ENCODE measurements around the gene ADGRG6.

ADGRG6 gene

DNA sequence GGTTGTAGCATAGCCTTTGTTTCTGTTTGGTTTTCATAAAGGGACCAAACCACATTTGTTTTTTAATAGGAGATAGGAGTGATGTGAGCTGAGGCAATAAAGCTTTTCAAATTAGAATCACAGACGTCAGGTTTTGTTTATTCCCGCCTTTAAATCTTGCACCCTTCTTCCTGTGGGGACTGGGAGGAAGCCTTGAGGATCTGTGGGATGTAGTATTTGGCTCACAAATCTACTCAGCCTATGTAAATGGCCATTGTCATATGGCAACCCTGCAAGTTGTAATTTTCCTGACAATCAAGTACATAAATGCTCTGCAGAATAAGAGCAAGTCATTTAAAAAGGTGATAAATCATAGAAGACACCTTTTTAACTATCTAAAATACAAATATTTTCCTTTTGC lies 110.4 kb downstream of the ADGRG6 start:
- H3K4me3 ChIP-seq (ENCODE audit: low read length): no peak overlapping the region
- no peak for DNase-seq (ENCODE audit: low read depth)
- TF ChIP-seq, protein P1, sequence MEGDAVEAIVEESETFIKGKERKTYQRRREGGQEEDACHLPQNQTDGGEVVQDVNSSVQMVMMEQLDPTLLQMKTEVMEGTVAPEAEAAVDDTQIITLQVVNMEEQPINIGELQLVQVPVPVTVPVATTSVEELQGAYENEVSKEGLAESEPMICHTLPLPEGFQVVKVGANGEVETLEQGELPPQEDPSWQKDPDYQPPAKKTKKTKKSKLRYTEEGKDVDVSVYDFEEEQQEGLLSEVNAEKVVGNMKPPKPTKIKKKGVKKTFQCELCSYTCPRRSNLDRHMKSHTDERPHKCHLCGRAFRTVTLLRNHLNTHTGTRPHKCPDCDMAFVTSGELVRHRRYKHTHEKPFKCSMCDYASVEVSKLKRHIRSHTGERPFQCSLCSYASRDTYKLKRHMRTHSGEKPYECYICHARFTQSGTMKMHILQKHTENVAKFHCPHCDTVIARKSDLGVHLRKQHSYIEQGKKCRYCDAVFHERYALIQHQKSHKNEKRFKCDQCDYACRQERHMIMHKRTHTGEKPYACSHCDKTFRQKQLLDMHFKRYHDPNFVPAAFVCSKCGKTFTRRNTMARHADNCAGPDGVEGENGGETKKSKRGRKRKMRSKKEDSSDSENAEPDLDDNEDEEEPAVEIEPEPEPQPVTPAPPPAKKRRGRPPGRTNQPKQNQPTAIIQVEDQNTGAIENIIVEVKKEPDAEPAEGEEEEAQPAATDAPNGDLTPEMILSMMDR (conservative IDR thresholded peaks at IDR 0.05; ENCODE audit: low read depth, low read length): no peak

DNA sequence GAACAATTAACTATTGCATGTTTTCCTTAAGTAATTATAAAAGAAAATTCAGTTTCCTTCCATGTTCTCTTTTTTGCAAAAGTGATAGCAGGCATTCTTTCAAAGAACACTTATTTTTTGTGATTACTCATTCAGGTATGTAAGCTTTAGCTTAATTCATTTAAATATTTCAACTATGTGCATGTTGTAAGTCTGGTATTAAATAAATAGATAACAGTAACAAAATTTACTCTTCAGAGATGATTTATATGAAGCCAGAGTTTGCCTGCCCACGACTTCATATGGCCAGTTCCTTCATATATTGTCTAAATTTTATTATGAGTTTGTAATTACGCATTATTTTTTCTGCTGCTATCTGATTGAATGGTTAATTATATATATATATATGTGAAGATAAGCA lies 110.9 kb downstream of the ADGRG6 start:
- DNase-seq (ENCODE audit: low read depth): no peak
- TF ChIP-seq, protein P1 (conservative IDR thresholded peaks at IDR 0.05; ENCODE audit: low read depth, low read length): no peak
- H3K4me3 ChIP-seq (ENCODE audit: low read length): no peak overlapping the region

DNA sequence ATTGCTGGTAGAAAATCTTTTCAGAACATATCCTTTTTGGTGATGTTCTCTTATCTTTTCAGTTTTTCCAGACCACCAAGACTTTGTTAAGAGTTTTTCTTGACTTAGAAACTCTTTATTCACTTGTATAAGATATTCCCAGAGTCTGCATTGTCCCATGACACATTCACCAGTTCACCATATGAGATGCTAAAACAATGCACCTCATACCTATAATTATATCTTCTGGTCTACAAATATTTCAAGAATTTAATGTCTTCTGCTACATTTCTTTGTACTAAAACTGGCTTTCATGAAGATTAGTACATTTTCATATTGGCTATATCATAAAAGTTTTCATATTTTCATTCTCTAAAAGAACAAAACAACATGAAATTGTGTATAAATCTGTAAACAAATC lies 111.3 kb downstream of the ADGRG6 start:
- no peak overlapping the region for H3K4me3 ChIP-seq (ENCODE audit: low read length)
- no peak for DNase-seq (ENCODE audit: low read depth)
- TF ChIP-seq, protein P1 (conservative IDR thresholded peaks at IDR 0.05; ENCODE audit: low read depth, low read length): no peak

DNA sequence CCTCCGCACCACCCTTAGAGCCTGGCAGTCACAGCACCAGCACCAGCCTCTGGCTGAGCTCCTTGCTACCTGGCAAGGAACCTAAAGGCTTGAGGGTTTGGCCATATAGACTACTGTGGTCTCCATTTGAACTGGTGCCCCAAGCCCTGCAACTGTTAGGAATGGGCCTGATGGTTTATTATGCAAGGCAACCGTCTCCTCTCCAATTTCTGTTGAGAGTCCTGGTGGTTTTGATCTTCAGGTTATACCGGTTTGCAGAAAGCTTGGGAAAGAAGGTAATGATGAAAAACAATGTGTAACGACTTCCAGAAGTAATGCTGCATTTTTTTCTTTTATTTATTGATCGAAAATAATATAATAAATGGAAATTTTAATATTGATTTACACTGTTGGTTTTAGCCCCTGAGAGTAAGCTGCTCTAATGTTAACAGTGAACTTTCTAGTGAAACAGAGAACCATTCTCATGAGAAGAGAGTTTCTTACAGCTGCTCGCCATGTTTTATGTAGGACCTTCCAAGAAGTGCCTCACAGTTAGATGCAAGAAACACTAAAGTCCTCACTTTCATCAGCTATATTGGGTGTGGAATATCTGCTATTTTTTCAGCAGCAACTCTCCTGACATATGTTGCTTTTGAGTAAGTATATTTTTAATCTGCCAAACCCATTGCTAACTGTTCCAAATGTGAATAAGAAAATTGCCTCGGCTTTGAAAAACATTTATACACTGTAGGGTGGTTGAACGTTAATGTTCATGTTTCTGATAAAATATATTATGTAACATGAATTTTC lies 112.8 kb downstream of the ADGRG6 start:
- no peak for DNase-seq (ENCODE audit: low read depth)
- no peak overlapping the region for H3K4me3 ChIP-seq (ENCODE audit: low read length)
- TF ChIP-seq, protein P1 (conservative IDR thresholded peaks at IDR 0.05; ENCODE audit: low read depth, low read length): no peak

DNA sequence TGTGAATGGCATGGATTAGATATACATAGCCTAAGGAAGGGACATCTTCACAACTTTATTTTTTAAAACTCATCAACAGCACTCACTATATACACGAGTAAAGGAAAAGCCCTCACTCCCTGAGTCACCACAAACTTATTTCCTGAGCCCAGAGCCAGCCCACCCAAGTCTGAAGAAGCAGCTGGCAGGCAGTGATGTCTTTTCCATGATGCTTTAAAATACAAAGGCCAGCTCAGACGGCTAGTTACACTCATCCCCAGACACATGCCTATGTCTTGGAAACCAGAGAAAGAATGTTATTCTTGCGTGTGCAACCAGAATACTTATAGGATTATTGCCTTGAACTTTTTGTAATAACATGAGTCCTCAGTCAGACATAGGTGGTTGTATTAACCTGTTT lies 114.4 kb downstream of the ADGRG6 start:
- no peak overlapping the region for H3K4me3 ChIP-seq (ENCODE audit: low read length)
- TF ChIP-seq, protein P1 (conservative IDR thresholded peaks at IDR 0.05; ENCODE audit: low read depth, low read length): no peak
- peak; percentile 85 for DNase-seq (ENCODE audit: low read depth)

DNA sequence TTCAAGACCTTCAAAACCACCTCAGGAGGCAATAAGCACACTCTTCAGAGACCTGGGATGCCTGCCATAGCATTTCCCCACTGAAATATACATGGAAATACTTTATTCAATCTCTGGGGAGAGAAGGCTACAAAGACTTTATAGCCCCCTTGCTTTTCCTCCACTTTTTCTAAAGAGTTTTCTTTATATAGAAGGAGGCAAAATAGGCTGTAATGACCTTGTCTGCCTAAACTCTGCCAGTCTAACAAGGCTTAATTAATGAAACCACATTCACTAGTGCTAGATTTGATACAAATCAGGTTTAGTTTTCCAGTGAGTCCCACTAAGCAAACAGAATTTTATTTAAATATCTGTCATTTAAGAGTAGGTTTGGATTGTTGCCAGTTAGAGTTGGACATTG lies 114.9 kb downstream of the ADGRG6 start:
- no peak for DNase-seq (ENCODE audit: low read depth)
- TF ChIP-seq, protein P1 (conservative IDR thresholded peaks at IDR 0.05; ENCODE audit: low read depth, low read length): no peak
- H3K4me3 ChIP-seq (ENCODE audit: low read length): no peak overlapping the region

DNA sequence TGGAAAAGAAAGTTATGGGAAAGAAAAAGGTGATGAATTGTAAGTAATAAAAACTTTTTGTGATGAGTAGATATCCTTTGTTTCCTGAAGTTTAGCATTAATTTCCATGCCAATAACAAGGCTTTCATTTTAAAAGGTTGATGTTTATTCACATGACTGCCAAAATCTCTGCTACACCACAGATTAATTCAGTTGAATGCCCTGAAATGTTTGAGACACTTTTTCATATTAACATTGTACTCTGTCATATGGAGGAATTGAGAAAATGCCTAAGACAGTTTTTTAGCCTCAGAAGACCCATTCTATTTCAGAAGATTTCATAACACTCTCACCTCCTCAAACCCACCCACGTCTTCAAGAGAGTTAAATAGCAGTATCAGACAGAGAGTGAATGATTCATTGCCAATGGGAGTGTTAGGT lies 115.5 kb downstream of the ADGRG6 start:
- TF ChIP-seq, protein P1 (conservative IDR thresholded peaks at IDR 0.05; ENCODE audit: low read depth, low read length): no peak
- no peak for DNase-seq (ENCODE audit: low read depth)
- H3K4me3 ChIP-seq (ENCODE audit: low read length): no peak overlapping the region
